Measurements from ENCODE around the gene NCKAP5. TPM values are rescaled to one million over a fixed set of nuclear protein-coding genes. Genes with fewer than 3 reads are reported as not detected.

The NCKAP5 gene
- total RNA-seq, 1 donor from 2014 or later = not detected

- intact Hi-C loops (cut with micrococcal nuclease) = no loop called here
These were observed 167.9 kb downstream of the NCKAP5 start for GRCh38 chr2:133400411-133400810.

- intact Hi-C loops (cut with micrococcal nuclease) = no loop called here
These were observed 174.4 kb downstream of the NCKAP5 start for GRCh38 chr2:133393895-133394294.

GRCh38 chr2:133390156-133390555, 178.1 kb downstream of the NCKAP5 start:
- intact Hi-C loops (cut with micrococcal nuclease) = no loop called here

- intact Hi-C loops (cut with micrococcal nuclease) = no loop called here
These were observed 178.7 kb downstream of the NCKAP5 start for GRCh38 chr2:133389569-133389968.

GRCh38 chr2:133382566-133382965, 185.7 kb downstream of the NCKAP5 start:
- intact Hi-C loops (cut with micrococcal nuclease) = no loop called here

GRCh38 chr2:133380991-133381390, 187.3 kb downstream of the NCKAP5 start:
- intact Hi-C loops (cut with micrococcal nuclease) = no loop called here

- intact Hi-C loops (cut with micrococcal nuclease) = no loop called here
These were observed 189.2 kb downstream of the NCKAP5 start for GRCh38 chr2:133378928-133379549.

- intact Hi-C loops (cut with micrococcal nuclease) = no loop called here
These were observed 189.9 kb downstream of the NCKAP5 start for GRCh38 chr2:133378386-133378785.

GRCh38 chr2:133377599-133377998, 190.7 kb downstream of the NCKAP5 start:
- intact Hi-C loops (cut with micrococcal nuclease) = no loop called here

- intact Hi-C loops (cut with micrococcal nuclease) = no loop called here
These were observed 191.2 kb downstream of the NCKAP5 start for GRCh38 chr2:133377021-133377481.

- intact Hi-C loops (cut with micrococcal nuclease) = no loop called here
These were observed 193.5 kb downstream of the NCKAP5 start for GRCh38 chr2:133374781-133375180.

- intact Hi-C loops (cut with micrococcal nuclease) = no loop called here
These were observed 197.0 kb downstream of the NCKAP5 start for GRCh38 chr2:133371286-133371685.

GRCh38 chr2:133369901-133370658, 198.2 kb downstream of the NCKAP5 start:
- intact Hi-C loops (cut with micrococcal nuclease) = no loop called here

GRCh38 chr2:133365117-133365516, 203.1 kb downstream of the NCKAP5 start:
- intact Hi-C loops (cut with micrococcal nuclease) = no loop called here

- intact Hi-C loops (cut with micrococcal nuclease) = no loop called here
These were observed 203.6 kb downstream of the NCKAP5 start for GRCh38 chr2:133364636-133365035.

GRCh38 chr2:133363884-133364283, 204.4 kb downstream of the NCKAP5 start:
- intact Hi-C loops (cut with micrococcal nuclease) = no loop called here

GRCh38 chr2:133362061-133362476, 206.2 kb downstream of the NCKAP5 start:
- intact Hi-C loops (cut with micrococcal nuclease) = no loop called here

- intact Hi-C loops (cut with micrococcal nuclease) = loop anchor here (2.0 kb wide), 1 partner anchor 34 kb away; no protein-coding TSS in a partner anchor
These were observed 207.4 kb downstream of the NCKAP5 start for GRCh38 chr2:133360882-133361281.

GRCh38 chr2:133360190-133360589, 208.1 kb downstream of the NCKAP5 start:
- intact Hi-C loops (cut with micrococcal nuclease) = loop anchor here (2.0 kb wide), 1 partner anchor 33 kb away; no protein-coding TSS in a partner anchor

- intact Hi-C loops (cut with micrococcal nuclease) = no loop called here
These were observed 215.5 kb downstream of the NCKAP5 start for GRCh38 chr2:133352719-133353118.

GRCh38 chr2:133346654-133347053, 221.6 kb downstream of the NCKAP5 start:
- intact Hi-C loops (cut with micrococcal nuclease) = no loop called here

- intact Hi-C loops (cut with micrococcal nuclease) = no loop called here
These were observed 222.6 kb downstream of the NCKAP5 start for GRCh38 chr2:133345638-133346037.

- intact Hi-C loops (cut with micrococcal nuclease) = no loop called here
These were observed 223.4 kb downstream of the NCKAP5 start for GRCh38 chr2:133344849-133345248.

Measured in T-helper 1 cell treated with Interleukin-12 subunit alpha and Interleukin-12 subunit beta and Interleukin-4 antibody, amounts not matched to agents 30 ng/mL and 1 ng/mL, for 36 hours (primary cell).